OCI-LY1 (cell line): Measurements from ENCODE around the gene GXYLT2.

Experiments
- H2AFZ ChIP-seq: fragments of 200-600 bp; sonication (generic), shearing (Covaris generic); 2 replicates; pipeline ENCODE4 v1.6.0; 2014; ENCODE audit warnings: antibody characterized with exemption, mild to moderate bottlenecking, low read length
- H3F3A ChIP-seq: fragments of 200-600 bp; sonication (generic), shearing (Covaris generic); 2 replicates; pipeline ENCODE4 v1.6.0; 2014; ENCODE audit warnings: mild to moderate bottlenecking, antibody characterized with exemption, low read length, moderate library complexity; ENCODE audit not compliant: insufficient read depth
- H3K27ac ChIP-seq: fragments of 200-600 bp; sonication (generic); 2 replicates; pipeline ENCODE4 v1.5.1; 2014; ENCODE audit warnings: low read length, mixed run types, mild to moderate bottlenecking, low read depth; ENCODE audit not compliant: poor library complexity, severe bottlenecking
- H3K27me3 ChIP-seq: fragments of 200-600 bp; sonication (generic); 2 replicates; pipeline ENCODE4 v1.6.0; 2014; ENCODE audit warnings: antibody characterized with exemption, mild to moderate bottlenecking, low read length, moderate library complexity; ENCODE audit not compliant: insufficient read depth
- H3K36me3 ChIP-seq: fragments of 200-600 bp; sonication (generic); 2 replicates; pipeline ENCODE4 v1.6.1; 2014; ENCODE audit warnings: mild to moderate bottlenecking, antibody characterized with exemption, low read length, moderate library complexity, mixed read lengths; ENCODE audit not compliant: insufficient read depth
- H3K4me1 ChIP-seq: fragments of 200-600 bp; sonication (generic); 2 replicates; pipeline ENCODE4 v1.5.1; 2014; ENCODE audit warnings: mild to moderate bottlenecking, low read length, moderate library complexity; ENCODE audit not compliant: insufficient read depth, severe bottlenecking
- H3K4me2 ChIP-seq: fragments of 200-600 bp; sonication (generic), shearing (Covaris generic); 2 replicates; pipeline ENCODE4 v1.6.1; 2014; ENCODE audit warnings: low read length
- H3K4me3 ChIP-seq: fragments of 200-600 bp; sonication (generic); 2 replicates; pipeline ENCODE4 v1.5.1; 2014; ENCODE audit warnings: low read length, low read depth, mild to moderate bottlenecking, mixed read lengths; ENCODE audit not compliant: poor library complexity, severe bottlenecking
- H3K79me2 ChIP-seq: fragments of 200-600 bp; shearing (Covaris generic); 2 replicates; pipeline ENCODE4 v1.6.1; 2016; ENCODE audit warnings: mixed run types, low read length, mixed read lengths; ENCODE audit not compliant: insufficient read depth
- H3K9ac ChIP-seq: fragments of 200-600 bp; sonication (generic), shearing (Covaris generic); 2 replicates; pipeline ENCODE4 v1.6.1; 2014; ENCODE audit warnings: mild to moderate bottlenecking, low read length, mixed read lengths
- H3K9me2 ChIP-seq: fragments of 200-600 bp; sonication (generic), shearing (Covaris generic); 2 replicates; pipeline ENCODE4 v1.6.1; 2014; ENCODE audit warnings: low read depth, mild to moderate bottlenecking, low read length, mixed read lengths
- H3K9me3 ChIP-seq: fragments of 200-600 bp; shearing (Covaris generic); 2 replicates; pipeline ENCODE4 v1.6.1; 2014; ENCODE audit warnings: low read length, mixed read lengths
- H4K20me1 ChIP-seq: fragments of 200-600 bp; sonication (generic), shearing (Covaris generic); 2 replicates; pipeline ENCODE4 v1.6.0; 2016; ENCODE audit warnings: mild to moderate bottlenecking, low read length; ENCODE audit not compliant: insufficient read depth
- EZH2 ChIP-seq: fragments of 200-600 bp; sonication (generic), shearing (Covaris generic); IDR thresholded peaks from 2 replicates; pipeline ENCODE4 v1.8.0; 2017; ENCODE audit warnings: borderline replicate concordance, mixed run types, mild to moderate bottlenecking, antibody characterized with exemption, low read length, moderate library complexity, mixed read lengths
- TF ChIP-seq, protein P1 (sequence below): fragments of 200-600 bp; sonication (generic), shearing (Covaris generic); IDR thresholded peaks from 2 replicates; pipeline ENCODE4 v1.5.1; 2017; ENCODE audit warnings: mild to moderate bottlenecking, antibody characterized with exemption, low read length, moderate library complexity, mixed read lengths

Gene GXYLT2

GRCh38 chr3:72976281-72976741 lies 88.5 kb downstream of the GXYLT2 start:
- Histone ChIP-seq H3F3A (no peaks in the 10 kb centered on the region), H3K9me2 (no peaks in the 10 kb centered on the region), H3K27me3 (no peaks in the 10 kb centered on the region), H4K20me1 (no peaks in the 10 kb centered on the region), H3K79me2 (no peaks in the 10 kb centered on the region), H3K9ac (no peak overlapping the region), H3K9me3 (no peaks in the 10 kb centered on the region), H3K4me2 (no peak overlapping the region), H3K36me3 (no peaks in the 10 kb centered on the region), H3K27ac (no peak overlapping the region), H3K4me3 (no peak overlapping the region), H2AFZ (no peak overlapping the region), H3K4me1 (no peaks in the 10 kb centered on the region)
- TF ChIP-seq, protein P1, sequence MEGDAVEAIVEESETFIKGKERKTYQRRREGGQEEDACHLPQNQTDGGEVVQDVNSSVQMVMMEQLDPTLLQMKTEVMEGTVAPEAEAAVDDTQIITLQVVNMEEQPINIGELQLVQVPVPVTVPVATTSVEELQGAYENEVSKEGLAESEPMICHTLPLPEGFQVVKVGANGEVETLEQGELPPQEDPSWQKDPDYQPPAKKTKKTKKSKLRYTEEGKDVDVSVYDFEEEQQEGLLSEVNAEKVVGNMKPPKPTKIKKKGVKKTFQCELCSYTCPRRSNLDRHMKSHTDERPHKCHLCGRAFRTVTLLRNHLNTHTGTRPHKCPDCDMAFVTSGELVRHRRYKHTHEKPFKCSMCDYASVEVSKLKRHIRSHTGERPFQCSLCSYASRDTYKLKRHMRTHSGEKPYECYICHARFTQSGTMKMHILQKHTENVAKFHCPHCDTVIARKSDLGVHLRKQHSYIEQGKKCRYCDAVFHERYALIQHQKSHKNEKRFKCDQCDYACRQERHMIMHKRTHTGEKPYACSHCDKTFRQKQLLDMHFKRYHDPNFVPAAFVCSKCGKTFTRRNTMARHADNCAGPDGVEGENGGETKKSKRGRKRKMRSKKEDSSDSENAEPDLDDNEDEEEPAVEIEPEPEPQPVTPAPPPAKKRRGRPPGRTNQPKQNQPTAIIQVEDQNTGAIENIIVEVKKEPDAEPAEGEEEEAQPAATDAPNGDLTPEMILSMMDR = no peak
- TF ChIP-seq EZH2 = no peak

GRCh38 chr3:72977060-72977808 lies 89.4 kb downstream of the GXYLT2 start:
- no peaks in the 10 kb centered on the region for H4K20me1 ChIP-seq
- H3K36me3 ChIP-seq = no peaks in the 10 kb centered on the region
- no peak overlapping the region for H3K4me2 ChIP-seq

DNA sequence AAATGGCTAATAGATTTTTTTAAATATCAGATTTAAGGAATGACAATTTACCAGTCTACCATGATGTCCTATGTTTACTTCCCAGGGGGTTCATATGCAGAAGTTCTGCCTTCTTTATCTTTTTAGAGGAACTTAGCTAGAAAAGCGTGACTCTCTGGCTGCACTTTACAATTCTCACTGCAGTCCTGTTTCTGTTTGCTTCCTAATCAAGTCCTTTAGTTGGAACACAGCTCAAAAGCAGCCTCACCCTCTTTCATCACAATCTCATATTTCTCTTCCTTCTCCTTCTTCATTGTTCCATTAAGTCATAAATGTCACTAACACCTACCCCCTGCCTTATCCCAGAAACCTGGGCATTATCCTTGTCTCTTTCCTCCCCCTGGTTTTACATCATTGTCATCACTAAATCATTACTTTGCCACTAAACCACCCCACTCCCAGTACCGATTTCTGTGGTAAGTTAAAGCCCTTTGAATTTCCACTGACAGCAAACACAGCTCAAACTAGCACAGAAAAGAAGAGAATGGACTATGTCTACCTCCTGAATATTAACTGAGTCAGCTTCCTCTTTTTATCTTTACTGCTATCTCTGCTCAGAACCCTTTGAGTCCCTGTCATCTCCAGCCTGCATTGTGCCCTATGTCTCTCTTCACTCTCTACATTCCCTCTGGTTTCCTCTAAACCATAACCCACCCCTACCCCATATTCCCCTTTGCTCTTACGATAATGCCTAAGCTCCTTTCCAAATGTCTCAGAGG lies 94.9 kb downstream of the GXYLT2 start:
- TF ChIP-seq, protein P1 = no peak
- no peak for TF ChIP-seq EZH2
- Histone ChIP-seq H3K4me3 (no peak overlapping the region), H3K9me2 (no peaks in the 10 kb centered on the region), H3K27ac (no peak overlapping the region), H3K27me3 (no peaks in the 10 kb centered on the region; the same call in 1 of the 2 replicates), H3K9ac (no peak overlapping the region), H3K36me3 (peaks cover 5% of the 10 kb centered on the region; the same call in 1 of the 2 replicates), H2AFZ (no peak overlapping the region), H3K9me3 (peaks cover 5% of the 10 kb centered on the region; the same call in 1 of the 2 replicates), H3K4me2 (no peak overlapping the region), H4K20me1 (no peaks in the 10 kb centered on the region), H3F3A (no peaks in the 10 kb centered on the region), H3K4me1 (no peaks in the 10 kb centered on the region), H3K79me2 (no peaks in the 10 kb centered on the region)

More at GRCh38 chr3:72977060-72977808, 89.4 kb downstream of the GXYLT2 start:
- Histone ChIP-seq H3K9me3 (no peaks in the 10 kb centered on the region), H3K4me1 (no peaks in the 10 kb centered on the region), H3K27me3 (no peaks in the 10 kb centered on the region), H3K79me2 (no peaks in the 10 kb centered on the region), H3K9ac (no peak overlapping the region), H3K27ac (no peak overlapping the region), H3K9me2 (no peaks in the 10 kb centered on the region), H3F3A (no peaks in the 10 kb centered on the region), H3K4me3 (no peak overlapping the region), H2AFZ (no peak overlapping the region)
- no peak for TF ChIP-seq EZH2
- TF ChIP-seq, protein P1 = peak; percentile 24; the same call in 1 of the 2 replicates
